ENCODE data around the gene GNAZ.

DNA sequence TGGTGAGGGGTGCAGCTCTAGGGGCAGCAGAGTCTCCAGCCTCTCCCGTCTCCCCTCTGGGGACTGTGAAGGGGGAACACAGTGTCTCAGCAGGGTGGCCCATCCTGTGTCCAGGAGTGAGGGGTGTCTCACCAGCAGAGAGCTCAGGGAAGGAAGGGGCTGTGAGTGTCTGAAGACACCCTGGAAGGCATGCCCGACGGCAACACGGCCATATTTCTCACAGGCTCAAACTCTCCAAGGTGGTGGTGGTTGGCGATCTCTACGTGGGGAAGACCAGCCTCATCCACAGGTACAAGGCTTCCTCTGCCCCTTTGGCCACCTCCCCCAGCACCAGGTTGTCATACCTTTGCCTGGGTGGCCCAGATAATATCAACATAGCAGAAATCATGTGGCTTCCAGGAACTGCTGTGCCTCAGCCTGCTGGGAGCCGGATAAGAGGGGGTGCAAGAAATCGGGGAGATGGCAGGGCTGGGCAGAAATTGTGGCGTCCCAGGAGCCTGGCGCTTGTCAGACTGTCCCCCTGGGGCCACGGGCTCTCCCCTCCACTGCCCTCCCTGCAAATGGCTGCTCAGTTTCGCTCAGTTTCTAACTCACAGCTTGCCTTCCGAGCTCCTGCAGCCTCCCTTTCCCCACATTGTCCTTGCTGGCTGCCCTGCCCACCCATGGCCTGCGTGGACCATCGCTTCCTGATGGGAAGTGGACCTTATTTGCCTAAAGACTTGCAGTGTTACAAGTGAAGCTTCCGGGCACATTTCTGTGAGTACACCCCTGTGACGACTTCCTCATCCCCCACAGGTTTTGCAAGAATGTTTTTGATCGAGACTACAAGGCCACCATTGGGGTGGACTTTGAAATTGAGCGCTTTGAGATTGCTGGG, 82.2 kb downstream of the GNAZ start:
- TF ChIP-seq, protein P1, sequence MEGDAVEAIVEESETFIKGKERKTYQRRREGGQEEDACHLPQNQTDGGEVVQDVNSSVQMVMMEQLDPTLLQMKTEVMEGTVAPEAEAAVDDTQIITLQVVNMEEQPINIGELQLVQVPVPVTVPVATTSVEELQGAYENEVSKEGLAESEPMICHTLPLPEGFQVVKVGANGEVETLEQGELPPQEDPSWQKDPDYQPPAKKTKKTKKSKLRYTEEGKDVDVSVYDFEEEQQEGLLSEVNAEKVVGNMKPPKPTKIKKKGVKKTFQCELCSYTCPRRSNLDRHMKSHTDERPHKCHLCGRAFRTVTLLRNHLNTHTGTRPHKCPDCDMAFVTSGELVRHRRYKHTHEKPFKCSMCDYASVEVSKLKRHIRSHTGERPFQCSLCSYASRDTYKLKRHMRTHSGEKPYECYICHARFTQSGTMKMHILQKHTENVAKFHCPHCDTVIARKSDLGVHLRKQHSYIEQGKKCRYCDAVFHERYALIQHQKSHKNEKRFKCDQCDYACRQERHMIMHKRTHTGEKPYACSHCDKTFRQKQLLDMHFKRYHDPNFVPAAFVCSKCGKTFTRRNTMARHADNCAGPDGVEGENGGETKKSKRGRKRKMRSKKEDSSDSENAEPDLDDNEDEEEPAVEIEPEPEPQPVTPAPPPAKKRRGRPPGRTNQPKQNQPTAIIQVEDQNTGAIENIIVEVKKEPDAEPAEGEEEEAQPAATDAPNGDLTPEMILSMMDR (IDR thresholded peaks at IDR 0.05): no peak
- TF ChIP-seq POLR2A (IDR thresholded peaks at IDR 0.05): no peak
